ENCODE measurements around the gene INTS6.

Gene INTS6

DNA sequence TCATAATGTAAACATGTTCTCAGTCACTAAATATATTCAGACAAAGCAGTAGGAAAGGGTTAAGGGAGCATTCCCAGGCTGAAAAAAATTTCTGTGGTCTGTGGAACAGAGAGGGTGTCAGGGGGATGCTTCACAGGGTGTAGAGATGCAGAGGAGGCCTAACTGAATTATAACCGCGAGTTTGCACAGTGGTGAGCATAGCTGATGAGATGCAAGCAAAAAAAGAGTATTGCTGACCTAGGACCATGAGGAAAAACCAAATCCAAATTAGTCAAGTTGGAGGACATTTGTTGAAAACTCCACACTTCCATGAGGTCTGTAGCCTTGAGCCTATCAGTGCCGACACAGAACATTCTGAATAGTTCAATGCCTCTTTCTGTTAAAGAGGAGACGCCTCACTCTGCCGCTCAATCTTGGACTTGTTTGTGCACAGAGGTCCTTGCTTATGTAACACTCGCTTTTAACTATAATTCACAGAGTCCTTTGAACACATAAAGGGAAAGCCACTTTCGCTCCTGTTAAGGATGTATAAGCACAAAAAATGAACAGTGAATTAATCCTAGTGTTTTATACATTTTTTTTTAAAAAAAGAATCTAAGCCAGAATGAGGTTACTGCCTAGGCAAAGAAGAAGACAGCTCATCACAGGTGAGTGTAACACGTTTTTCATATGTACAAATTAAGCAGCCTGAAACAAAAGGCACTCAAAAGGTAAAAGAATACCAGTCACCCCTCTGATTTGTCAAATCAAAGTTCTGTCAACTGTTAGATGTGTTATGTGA, 25.8 kb upstream of the INTS6 start:
- Histone ChIP-seq H3K27ac (ENCODE audit: low read length) (no peak overlapping the region), H3K9ac (ENCODE audit: low read length in 2 of 2) (no peak overlapping the region), H3K4me3 (ENCODE audit: low read length in 2 of 2) (no peak overlapping the region)

DNA sequence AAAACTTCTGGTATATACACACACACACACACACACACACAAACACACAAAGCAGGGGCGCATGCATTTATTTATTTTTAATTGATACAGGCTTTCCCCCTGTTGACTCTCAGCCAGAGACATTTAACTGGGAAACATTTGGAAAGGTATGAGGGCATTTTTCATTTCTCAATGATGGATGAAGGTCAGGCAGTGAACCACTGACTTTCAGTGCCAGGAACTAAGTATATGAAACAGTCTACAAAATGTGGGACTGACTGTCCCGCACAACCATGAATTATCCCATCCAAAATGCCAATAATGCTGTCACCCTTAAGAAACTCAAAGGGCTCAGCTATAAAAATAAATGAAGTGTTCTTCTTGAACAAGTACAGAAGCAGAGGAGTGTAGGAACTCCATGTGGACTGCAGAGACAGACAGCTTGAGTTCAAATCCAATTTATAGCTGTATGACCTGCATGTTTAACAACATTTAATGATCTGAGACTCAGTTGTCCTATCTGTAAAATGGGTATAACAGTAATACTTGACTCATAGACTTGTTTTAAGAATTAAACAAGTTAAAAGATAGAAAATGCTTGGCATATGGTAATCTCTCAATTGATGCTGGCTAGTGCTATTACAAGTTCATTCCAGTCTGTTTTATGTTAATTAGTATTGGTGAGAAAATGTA, 25.0 kb upstream of the INTS6 start:
- no peaks in the 10 kb centered on the region for H3K27me3 ChIP-seq (ENCODE audit: control insufficient read depth in 1 of 2, insufficient read depth in 2 of 2, low read length in 2 of 2)
- H3K36me3 ChIP-seq (ENCODE audit: control insufficient read depth in 2 of 2, insufficient read depth in 2 of 2, low read length in 2 of 2), result no peaks in the 10 kb centered on the region
- H3K27ac ChIP-seq (ENCODE audit: low read length), result no peak overlapping the region
- H3K9ac ChIP-seq (ENCODE audit: low read length in 2 of 2), result no peak overlapping the region
- H3K4me1 ChIP-seq (ENCODE audit: control insufficient read depth, insufficient read depth, low read length), result no peaks in the 10 kb centered on the region
- no peaks in the 10 kb centered on the region for H3K9me3 ChIP-seq (ENCODE audit: control insufficient read depth in 2 of 2, low read length in 2 of 2)
- no peak overlapping the region for H3K4me3 ChIP-seq (ENCODE audit: low read length in 2 of 2)

More for the DNA sequence above, 25.8 kb upstream of the INTS6 start:
- no peaks in the 10 kb centered on the region for H3K4me1 ChIP-seq (ENCODE audit: control insufficient read depth, insufficient read depth, low read length)
- no peaks in the 10 kb centered on the region for H3K27me3 ChIP-seq (ENCODE audit: control insufficient read depth in 1 of 2, insufficient read depth in 2 of 2, low read length in 2 of 2)
- H3K36me3 ChIP-seq (ENCODE audit: control insufficient read depth in 2 of 2, insufficient read depth in 2 of 2, low read length in 2 of 2), result no peaks in the 10 kb centered on the region
- H3K9me3 ChIP-seq (ENCODE audit: control insufficient read depth in 2 of 2, low read length in 2 of 2), result no peaks in the 10 kb centered on the region

DNA sequence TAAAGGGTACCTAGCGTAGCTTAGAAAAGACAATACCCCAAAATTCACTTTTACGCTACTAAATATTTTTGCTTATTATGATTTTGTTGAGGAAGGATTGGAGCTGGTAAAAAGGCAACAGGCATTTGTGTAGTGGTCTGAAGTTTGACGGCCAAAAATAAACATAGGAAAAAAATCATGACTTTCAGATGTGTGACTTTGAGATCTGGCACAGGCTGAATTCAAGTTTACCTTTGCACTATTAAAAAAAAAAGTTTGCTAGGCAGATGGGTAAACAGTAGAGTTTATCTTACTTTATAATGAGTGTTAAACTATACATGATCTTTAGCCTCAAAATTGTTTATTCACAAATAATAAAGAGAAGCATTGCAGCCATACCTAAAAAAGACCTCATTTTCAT, 24.3 kb upstream of the INTS6 start:
- Histone ChIP-seq H3K4me1 (ENCODE audit: control insufficient read depth, insufficient read depth, low read length) (no peaks in the 10 kb centered on the region), H3K27me3 (ENCODE audit: control insufficient read depth in 1 of 2, insufficient read depth in 2 of 2, low read length in 2 of 2) (no peaks in the 10 kb centered on the region), H3K27ac (ENCODE audit: low read length) (no peak overlapping the region), H3K9me3 (ENCODE audit: control insufficient read depth in 2 of 2, low read length in 2 of 2) (no peaks in the 10 kb centered on the region), H3K4me3 (ENCODE audit: low read length in 2 of 2) (no peak overlapping the region), H3K9ac (ENCODE audit: low read length in 2 of 2) (no peak overlapping the region), H3K36me3 (ENCODE audit: control insufficient read depth in 2 of 2, insufficient read depth in 2 of 2, low read length in 2 of 2) (no peaks in the 10 kb centered on the region)

DNA sequence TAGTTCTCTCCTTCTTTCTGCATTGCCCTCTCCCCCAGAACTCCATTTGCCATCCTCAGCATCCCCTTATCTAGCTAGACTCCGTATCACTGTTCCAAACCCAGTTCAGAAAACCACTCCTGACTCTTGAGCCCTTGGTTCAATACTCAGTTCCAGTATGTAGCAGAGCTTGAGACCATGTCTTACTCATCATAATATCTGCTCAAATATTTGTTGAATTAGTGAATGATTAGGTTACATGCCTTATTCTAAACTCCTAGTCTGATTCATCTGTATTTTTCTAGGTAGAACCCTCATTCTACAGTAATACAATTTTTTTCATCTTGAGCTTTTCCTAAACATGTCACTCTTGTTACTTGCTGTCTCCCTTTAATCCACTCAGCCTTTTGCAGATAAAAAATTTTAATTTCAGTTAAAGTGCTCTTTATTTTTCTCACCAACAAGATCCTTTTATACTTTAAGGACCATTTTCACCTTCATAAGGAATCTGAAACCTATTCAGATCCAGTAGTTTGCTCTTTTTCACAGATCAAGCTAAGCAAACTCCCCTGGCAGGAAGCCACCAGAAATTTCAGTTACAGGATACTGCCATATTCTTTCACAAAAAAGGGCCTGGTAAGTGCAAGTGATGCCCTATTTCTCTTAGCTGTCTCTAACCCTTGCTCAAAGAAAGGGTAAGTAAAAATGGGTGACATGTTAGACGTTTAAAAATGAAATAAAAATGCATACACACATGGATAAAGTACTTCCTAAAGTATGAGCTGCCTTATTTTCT, 23.1 kb upstream of the INTS6 start:
- Histone ChIP-seq H3K4me1 (ENCODE audit: control insufficient read depth, insufficient read depth, low read length) (no peaks in the 10 kb centered on the region), H3K9ac (ENCODE audit: low read length in 2 of 2) (no peak overlapping the region)

DNA sequence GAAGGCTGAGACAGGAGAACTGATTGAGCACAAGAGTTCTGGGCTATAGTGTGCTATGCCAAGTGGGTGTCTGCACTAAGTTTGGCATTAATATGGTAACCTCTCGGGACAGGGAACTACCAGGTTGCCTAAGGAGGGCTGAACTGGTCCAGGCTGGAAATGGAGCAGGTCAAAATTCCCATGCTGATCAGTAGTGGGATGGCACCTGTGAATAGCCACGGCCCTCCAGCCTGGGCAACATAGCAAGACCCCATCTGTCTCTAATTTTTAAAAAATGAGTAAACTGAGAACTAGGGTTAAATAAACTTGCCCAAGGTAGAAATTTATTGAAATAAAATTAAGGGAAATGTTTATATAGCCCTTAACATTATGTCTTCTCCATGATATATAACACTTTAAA, 17.0 kb upstream of the INTS6 start:
- Histone ChIP-seq H3K9me3 (ENCODE audit: control insufficient read depth in 2 of 2, low read length in 2 of 2) (no peaks in the 10 kb centered on the region), H3K27me3 (ENCODE audit: control insufficient read depth in 1 of 2, insufficient read depth in 2 of 2, low read length in 2 of 2) (no peaks in the 10 kb centered on the region), H3K9ac (ENCODE audit: low read length in 2 of 2) (no peak overlapping the region), H3K27ac (ENCODE audit: low read length) (no peak overlapping the region), H3K36me3 (ENCODE audit: control insufficient read depth in 2 of 2, insufficient read depth in 2 of 2, low read length in 2 of 2) (no peaks in the 10 kb centered on the region), H3K4me3 (ENCODE audit: low read length in 2 of 2) (no peak overlapping the region), H3K4me1 (ENCODE audit: control insufficient read depth, insufficient read depth, low read length) (no peaks in the 10 kb centered on the region)

More for the DNA sequence above, 23.1 kb upstream of the INTS6 start:
- Histone ChIP-seq H3K36me3 (ENCODE audit: control insufficient read depth in 2 of 2, insufficient read depth in 2 of 2, low read length in 2 of 2) (no peaks in the 10 kb centered on the region), H3K4me3 (ENCODE audit: low read length in 2 of 2) (no peak overlapping the region), H3K27me3 (ENCODE audit: control insufficient read depth in 1 of 2, insufficient read depth in 2 of 2, low read length in 2 of 2) (no peaks in the 10 kb centered on the region), H3K27ac (ENCODE audit: low read length) (no peak overlapping the region), H3K9me3 (ENCODE audit: control insufficient read depth in 2 of 2, low read length in 2 of 2) (no peaks in the 10 kb centered on the region)

DNA sequence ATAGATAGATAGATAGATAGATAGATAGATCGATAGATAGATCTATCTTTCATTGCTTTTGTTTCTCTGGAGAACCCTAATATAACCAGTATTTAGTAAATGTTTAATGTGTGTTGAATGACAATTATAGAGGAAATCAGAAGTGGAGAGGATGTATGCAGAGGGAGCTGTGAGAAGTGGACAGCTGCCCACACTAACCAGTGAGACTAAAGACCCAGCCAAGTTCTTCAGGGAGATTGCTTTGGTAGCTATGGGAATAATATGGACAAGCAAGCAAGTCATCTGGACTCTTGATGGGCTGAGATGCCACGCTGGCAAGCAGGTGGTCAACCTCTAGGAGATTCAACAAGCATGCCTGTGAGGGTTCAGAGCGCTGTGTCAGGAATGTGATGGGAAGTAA, 14.9 kb upstream of the INTS6 start:
- Histone ChIP-seq H3K27ac (ENCODE audit: low read length) (no peak overlapping the region), H3K4me1 (ENCODE audit: control insufficient read depth, insufficient read depth, low read length) (no peaks in the 10 kb centered on the region), H3K9me3 (ENCODE audit: control insufficient read depth in 2 of 2, low read length in 2 of 2) (no peaks in the 10 kb centered on the region), H3K36me3 (ENCODE audit: control insufficient read depth in 2 of 2, insufficient read depth in 2 of 2, low read length in 2 of 2) (no peaks in the 10 kb centered on the region), H3K9ac (ENCODE audit: low read length in 2 of 2) (no peak overlapping the region), H3K4me3 (ENCODE audit: low read length in 2 of 2) (no peak overlapping the region), H3K27me3 (ENCODE audit: control insufficient read depth in 1 of 2, insufficient read depth in 2 of 2, low read length in 2 of 2) (no peaks in the 10 kb centered on the region)

DNA sequence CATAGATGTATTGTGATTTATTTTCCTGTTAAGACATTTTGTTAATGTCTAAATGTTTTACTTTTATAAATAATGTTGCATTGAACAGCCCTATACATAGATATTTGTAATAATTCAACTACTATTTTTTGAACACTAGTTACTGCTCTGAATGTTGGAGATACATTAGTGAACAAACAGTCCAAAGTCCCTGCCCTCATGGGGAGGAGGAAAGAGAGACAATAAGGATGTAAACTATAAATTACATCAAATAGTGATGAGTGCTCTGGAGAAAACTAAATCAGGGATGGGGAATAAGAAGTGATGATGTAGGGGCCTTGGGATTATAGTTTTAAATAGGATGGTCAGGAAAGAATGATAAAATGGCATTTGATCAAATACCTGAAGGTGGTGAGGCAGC, 12.3 kb upstream of the INTS6 start:
- H3K9me3 ChIP-seq (ENCODE audit: control insufficient read depth in 2 of 2, low read length in 2 of 2), result no peaks in the 10 kb centered on the region
- no peaks in the 10 kb centered on the region for H3K27me3 ChIP-seq (ENCODE audit: control insufficient read depth in 1 of 2, insufficient read depth in 2 of 2, low read length in 2 of 2)
- H3K4me1 ChIP-seq (ENCODE audit: control insufficient read depth, insufficient read depth, low read length), result no peaks in the 10 kb centered on the region
- no peak overlapping the region for H3K4me3 ChIP-seq (ENCODE audit: low read length in 2 of 2)
- H3K27ac ChIP-seq (ENCODE audit: low read length), result no peak overlapping the region
- H3K9ac ChIP-seq (ENCODE audit: low read length in 2 of 2), result no peak overlapping the region
- H3K36me3 ChIP-seq (ENCODE audit: control insufficient read depth in 2 of 2, insufficient read depth in 2 of 2, low read length in 2 of 2), result no peaks in the 10 kb centered on the region

DNA sequence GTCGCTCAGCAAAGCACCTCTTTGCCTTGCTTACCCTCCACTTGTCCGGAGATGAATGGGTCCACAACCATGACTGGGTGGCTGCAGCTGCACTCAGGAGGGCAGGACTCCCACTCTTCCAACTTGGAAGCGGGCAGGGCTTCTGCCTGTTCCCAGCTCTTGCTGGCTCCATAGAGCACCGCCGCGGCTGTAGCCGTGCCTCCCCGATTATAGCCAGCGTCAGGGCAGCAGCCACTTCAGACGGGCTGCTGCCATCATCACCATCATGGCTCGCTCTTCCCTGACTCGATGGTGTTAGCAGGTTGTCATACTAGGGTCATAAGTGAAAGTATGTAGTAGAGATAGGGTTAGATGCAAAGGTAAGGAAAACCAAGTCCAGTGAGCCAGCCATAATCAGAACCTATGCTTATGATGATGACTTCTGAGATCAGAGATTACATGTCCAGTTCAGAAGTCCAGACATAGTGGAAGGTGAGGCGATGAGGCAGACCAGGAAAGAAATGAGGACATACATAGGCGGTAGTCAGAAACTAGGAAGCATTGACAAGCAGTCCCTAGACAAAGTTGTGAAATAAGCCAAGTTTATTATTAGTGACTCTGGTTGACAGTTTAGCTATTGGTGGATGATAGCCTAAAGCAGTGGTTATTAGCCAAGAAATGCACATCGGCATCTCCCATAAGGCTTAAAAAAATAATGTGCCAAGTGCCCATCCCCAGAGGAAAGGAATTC, 4.4 kb upstream of the INTS6 start:
- Histone ChIP-seq H3K27ac (ENCODE audit: low read length) (no peak overlapping the region), H3K36me3 (ENCODE audit: control insufficient read depth in 2 of 2, insufficient read depth in 2 of 2, low read length in 2 of 2) (peaks cover 0 to 13% of the 10 kb centered on the region in 2 donors), H3K9ac (ENCODE audit: low read length in 2 of 2) (no peak overlapping the region), H3K4me3 (ENCODE audit: low read length in 2 of 2) (no peak overlapping the region), H3K27me3 (ENCODE audit: control insufficient read depth in 1 of 2, insufficient read depth in 2 of 2, low read length in 2 of 2) (no peaks in the 10 kb centered on the region), H3K4me1 (ENCODE audit: control insufficient read depth, insufficient read depth, low read length) (peaks cover 2% of the 10 kb centered on the region), H3K9me3 (ENCODE audit: control insufficient read depth in 2 of 2, low read length in 2 of 2) (no peaks in the 10 kb centered on the region)

DNA sequence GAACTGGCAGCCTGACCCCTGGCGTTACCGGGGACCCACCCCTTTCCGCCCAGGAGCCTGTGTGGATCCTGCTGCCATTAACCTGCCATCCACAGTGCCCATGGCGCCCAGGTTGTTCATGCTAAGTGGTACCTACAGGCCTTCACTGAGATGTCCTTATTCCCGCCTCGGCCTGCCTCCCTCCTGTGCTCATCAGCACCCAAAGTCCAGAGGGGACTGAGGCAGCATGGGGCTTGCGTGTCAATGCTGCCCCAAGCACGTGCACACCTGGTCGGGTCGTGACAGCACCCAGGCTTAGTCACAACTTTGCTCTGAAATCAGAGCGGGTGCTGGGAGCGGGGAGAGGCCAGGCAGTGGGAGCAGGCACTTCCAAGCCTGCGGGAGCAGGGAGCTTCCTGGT, 3.7 kb upstream of the INTS6 start:
- Histone ChIP-seq H3K4me3 (ENCODE audit: low read length in 2 of 2) (no peak overlapping the region), H3K27ac (ENCODE audit: low read length) (no peak overlapping the region), H3K9me3 (ENCODE audit: control insufficient read depth in 2 of 2, low read length in 2 of 2) (no peaks in the 10 kb centered on the region), H3K27me3 (ENCODE audit: control insufficient read depth in 1 of 2, insufficient read depth in 2 of 2, low read length in 2 of 2) (no peaks in the 10 kb centered on the region), H3K36me3 (ENCODE audit: control insufficient read depth in 2 of 2, insufficient read depth in 2 of 2, low read length in 2 of 2) (peaks cover 0 to 13% of the 10 kb centered on the region in 2 donors), H3K9ac (ENCODE audit: low read length in 2 of 2) (no peak overlapping the region), H3K4me1 (ENCODE audit: control insufficient read depth, insufficient read depth, low read length) (peaks cover 2% of the 10 kb centered on the region)

DNA sequence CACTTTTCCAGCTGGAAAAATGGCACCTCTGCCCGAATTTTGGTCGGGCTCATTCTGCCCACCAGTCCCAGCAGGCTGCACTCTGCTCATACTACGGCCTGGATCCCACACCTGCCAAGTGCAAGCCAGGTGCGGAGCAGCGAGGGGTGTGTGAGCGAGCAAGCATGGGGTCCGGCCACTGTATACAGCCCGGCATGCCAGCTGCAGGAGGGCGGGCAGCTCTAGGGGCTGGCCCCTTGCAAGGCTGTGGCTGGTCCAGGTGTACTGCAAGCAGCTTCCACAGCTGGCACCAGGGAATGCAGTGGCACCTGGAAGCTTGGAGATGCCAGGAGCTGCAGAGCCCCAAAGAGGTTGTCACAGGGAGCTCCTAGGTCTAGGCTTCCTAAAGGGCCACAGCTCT, 2.7 kb upstream of the INTS6 start:
- Histone ChIP-seq H3K27ac (ENCODE audit: low read length) (no peak overlapping the region), H3K27me3 (ENCODE audit: control insufficient read depth in 1 of 2, insufficient read depth in 2 of 2, low read length in 2 of 2) (no peaks in the 10 kb centered on the region)

More for the DNA sequence above, 2.7 kb upstream of the INTS6 start:
- peaks cover 0 to 13% of the 10 kb centered on the region in 2 donors for H3K36me3 ChIP-seq (ENCODE audit: control insufficient read depth in 2 of 2, insufficient read depth in 2 of 2, low read length in 2 of 2)
- no peak overlapping the region for H3K4me3 ChIP-seq (ENCODE audit: low read length in 2 of 2)
- H3K4me1 ChIP-seq (ENCODE audit: control insufficient read depth, insufficient read depth, low read length), result peaks cover 2% of the 10 kb centered on the region
- H3K9ac ChIP-seq (ENCODE audit: low read length in 2 of 2), result no peak overlapping the region
- H3K9me3 ChIP-seq (ENCODE audit: control insufficient read depth in 2 of 2, low read length in 2 of 2), result no peaks in the 10 kb centered on the region
